Mucosa of rectum (tissue), 2 donors: ENCODE data around the gene ATP5F1D.

ENCODE experiments used
- H3K27ac ChIP-seq, 2 donors: one replicate each; pipeline ENCODE4 v1.7.0; 2013; ENCODE audit warnings: inconsistent platforms in 2 of 2, low read depth in 2 of 2, low read length in 2 of 2
- H3K27me3 ChIP-seq, 2 donors: one replicate each; pipeline ENCODE4 v1.7.0; 2013; ENCODE audit warnings: low read length in 2 of 2; ENCODE audit not compliant: control insufficient read depth in 2 of 2, insufficient read depth in 2 of 2
- H3K36me3 ChIP-seq, 2 donors: one replicate each; pipeline ENCODE4 v1.7.0; 2013; ENCODE audit warnings: low read length in 2 of 2; ENCODE audit not compliant: control insufficient read depth in 2 of 2, insufficient read depth in 2 of 2
- H3K4me1 ChIP-seq, 2 donors: one replicate each; pipeline ENCODE4 v1.7.0; 2013; ENCODE audit warnings: low read length in 2 of 2, mild to moderate bottlenecking in 1 of 2; ENCODE audit not compliant: control insufficient read depth in 2 of 2, insufficient read depth in 2 of 2
- H3K4me3 ChIP-seq, 2 donors: one replicate each; pipeline ENCODE4 v1.7.0; 2013; ENCODE audit warnings: low read length in 2 of 2
- H3K9ac ChIP-seq, 2 donors: one replicate each; pipeline ENCODE4 v1.7.0; 2013; ENCODE audit warnings: low read length in 2 of 2, low read depth in 1 of 2, mild to moderate bottlenecking in 1 of 2
- H3K9me3 ChIP-seq, 2 donors: one replicate each; pipeline ENCODE4 v1.7.0; 2013; ENCODE audit warnings: low read length in 2 of 2; ENCODE audit not compliant: control insufficient read depth in 2 of 2
- donor health status: healthy.
- donor health status: Normal muscosa, but diverticular disease.

Gene ATP5F1D

GRCh38 chr19:1220976-1221903 is 20.3 kb upstream of the ATP5F1D start:
- H3K4me1 ChIP-seq, result peaks cover 3 to 5% of the 10 kb centered on the region in 2 donors
- H3K9ac ChIP-seq, result no peak overlapping the region
- H3K4me3 ChIP-seq, result no peak overlapping the region
- H3K27ac ChIP-seq, result no peak overlapping the region
- no peaks in the 10 kb centered on the region for H3K27me3 ChIP-seq
- peaks cover 20 to 29% of the 10 kb centered on the region in 2 donors for H3K36me3 ChIP-seq
- no peaks in the 10 kb centered on the region for H3K9me3 ChIP-seq

DNA sequence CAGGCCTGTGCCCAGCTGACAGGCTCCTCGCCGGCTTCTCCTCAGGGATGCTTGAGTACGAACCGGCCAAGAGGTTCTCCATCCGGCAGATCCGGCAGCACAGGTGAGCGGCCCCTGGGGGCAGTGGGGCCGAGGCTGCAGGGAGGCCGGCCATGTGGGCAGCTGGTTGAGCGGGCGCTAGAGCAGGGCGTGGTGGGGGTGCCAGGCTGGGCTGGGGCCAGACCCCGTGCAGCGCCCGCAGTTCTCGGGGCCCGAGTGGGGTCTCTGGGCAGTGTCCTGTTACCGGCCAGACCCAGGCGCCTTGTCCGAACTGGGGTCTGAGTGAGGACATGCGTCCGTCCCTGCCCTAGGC is 19.7 kb upstream of the ATP5F1D start:
- Histone ChIP-seq H3K27me3 (no peaks in the 10 kb centered on the region), H3K9ac (no peak overlapping the region), H3K27ac (no peak overlapping the region), H3K4me3 (no peak overlapping the region), H3K36me3 (peaks cover 20 to 29% of the 10 kb centered on the region in 2 donors), H3K4me1 (peaks cover 3 to 5% of the 10 kb centered on the region in 2 donors), H3K9me3 (no peaks in the 10 kb centered on the region)

DNA sequence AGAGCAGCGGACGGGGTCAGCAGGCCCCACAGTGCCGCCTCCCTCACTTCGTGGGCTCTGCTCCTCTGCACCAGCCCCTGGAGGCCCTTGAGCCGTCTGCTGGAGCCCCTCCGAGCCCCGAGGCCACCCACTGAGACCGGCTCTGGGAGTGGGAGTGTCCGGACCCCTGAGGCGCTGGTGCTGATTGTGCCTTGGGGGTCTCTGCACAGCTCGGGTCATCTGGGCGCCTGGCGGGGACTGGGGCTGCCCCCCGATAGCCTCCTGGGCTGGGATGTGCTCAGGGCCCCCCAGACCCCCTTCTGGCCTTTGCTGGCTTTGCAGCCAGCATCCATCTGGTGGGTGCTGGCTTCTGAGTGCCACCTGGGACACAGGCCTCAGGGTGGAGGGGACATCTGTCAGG is 19.2 kb upstream of the ATP5F1D start:
- Histone ChIP-seq H3K4me3 (no peak overlapping the region), H3K27ac (no peak overlapping the region), H3K4me1 (peaks cover 3 to 5% of the 10 kb centered on the region in 2 donors), H3K27me3 (no peaks in the 10 kb centered on the region), H3K36me3 (peaks cover 20 to 29% of the 10 kb centered on the region in 2 donors), H3K9me3 (no peaks in the 10 kb centered on the region), H3K9ac (no peak overlapping the region)

GRCh38 chr19:1223018-1223855 is 18.3 kb upstream of the ATP5F1D start:
- H3K9ac ChIP-seq, result no peak overlapping the region
- H3K27ac ChIP-seq, result no peak overlapping the region
- H3K36me3 ChIP-seq, result peaks cover 20 to 29% of the 10 kb centered on the region in 2 donors
- no peak overlapping the region for H3K4me3 ChIP-seq
- no peaks in the 10 kb centered on the region for H3K9me3 ChIP-seq
- no peaks in the 10 kb centered on the region for H3K27me3 ChIP-seq
- peaks cover 0 to 2% of the 10 kb centered on the region in 2 donors for H3K4me1 ChIP-seq

- Histone ChIP-seq H3K27me3 (no peaks in the 10 kb centered on the region), H3K27ac (no peak overlapping the region), H3K4me1 (no peaks in the 10 kb centered on the region), H3K4me3 (no peak overlapping the region), H3K36me3 (peaks cover 20 to 29% of the 10 kb centered on the region in 2 donors), H3K9ac (no peak overlapping the region), H3K9me3 (no peaks in the 10 kb centered on the region)
Measured at GRCh38 chr19:1224047-1224825, 17.3 kb upstream of the ATP5F1D start.

- Histone ChIP-seq H3K4me3 (no peak overlapping the region), H3K9me3 (no peaks in the 10 kb centered on the region), H3K27me3 (no peaks in the 10 kb centered on the region), H3K27ac (no peak overlapping the region), H3K36me3 (peaks cover 20 to 29% of the 10 kb centered on the region in 2 donors), H3K9ac (no peak overlapping the region), H3K4me1 (no peaks in the 10 kb centered on the region)
Measured at GRCh38 chr19:1224847-1225246, 16.7 kb upstream of the ATP5F1D start.

GRCh38 chr19:1225440-1226226 is 15.9 kb upstream of the ATP5F1D start:
- H3K4me1 ChIP-seq, result no peaks in the 10 kb centered on the region
- no peak overlapping the region for H3K9ac ChIP-seq
- no peak overlapping the region for H3K4me3 ChIP-seq
- no peaks in the 10 kb centered on the region for H3K27me3 ChIP-seq
- no peak overlapping the region for H3K27ac ChIP-seq
- no peaks in the 10 kb centered on the region for H3K9me3 ChIP-seq
- H3K36me3 ChIP-seq, result peaks cover 17 to 25% of the 10 kb centered on the region in 2 donors

DNA sequence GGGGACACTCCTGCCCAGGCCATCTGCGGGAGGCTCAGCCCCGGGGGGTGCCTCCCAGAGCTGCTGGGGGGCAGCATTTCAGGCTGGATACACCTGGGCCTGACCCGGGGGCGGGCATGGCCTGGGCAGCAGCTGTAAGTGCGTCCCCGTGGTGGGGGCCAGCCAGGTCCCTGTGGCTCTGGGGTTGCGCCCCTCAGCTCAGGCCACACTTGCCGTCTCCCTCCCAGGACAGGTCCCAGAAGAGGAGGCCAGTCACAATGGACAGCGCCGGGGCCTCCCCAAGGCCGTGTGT is 15.4 kb upstream of the ATP5F1D start:
- Histone ChIP-seq H3K4me1 (no peaks in the 10 kb centered on the region), H3K36me3 (peaks cover 14 to 19% of the 10 kb centered on the region in 2 donors), H3K9me3 (no peaks in the 10 kb centered on the region), H3K4me3 (no peak overlapping the region), H3K27ac (no peak overlapping the region), H3K27me3 (no peaks in the 10 kb centered on the region), H3K9ac (no peak overlapping the region)

DNA sequence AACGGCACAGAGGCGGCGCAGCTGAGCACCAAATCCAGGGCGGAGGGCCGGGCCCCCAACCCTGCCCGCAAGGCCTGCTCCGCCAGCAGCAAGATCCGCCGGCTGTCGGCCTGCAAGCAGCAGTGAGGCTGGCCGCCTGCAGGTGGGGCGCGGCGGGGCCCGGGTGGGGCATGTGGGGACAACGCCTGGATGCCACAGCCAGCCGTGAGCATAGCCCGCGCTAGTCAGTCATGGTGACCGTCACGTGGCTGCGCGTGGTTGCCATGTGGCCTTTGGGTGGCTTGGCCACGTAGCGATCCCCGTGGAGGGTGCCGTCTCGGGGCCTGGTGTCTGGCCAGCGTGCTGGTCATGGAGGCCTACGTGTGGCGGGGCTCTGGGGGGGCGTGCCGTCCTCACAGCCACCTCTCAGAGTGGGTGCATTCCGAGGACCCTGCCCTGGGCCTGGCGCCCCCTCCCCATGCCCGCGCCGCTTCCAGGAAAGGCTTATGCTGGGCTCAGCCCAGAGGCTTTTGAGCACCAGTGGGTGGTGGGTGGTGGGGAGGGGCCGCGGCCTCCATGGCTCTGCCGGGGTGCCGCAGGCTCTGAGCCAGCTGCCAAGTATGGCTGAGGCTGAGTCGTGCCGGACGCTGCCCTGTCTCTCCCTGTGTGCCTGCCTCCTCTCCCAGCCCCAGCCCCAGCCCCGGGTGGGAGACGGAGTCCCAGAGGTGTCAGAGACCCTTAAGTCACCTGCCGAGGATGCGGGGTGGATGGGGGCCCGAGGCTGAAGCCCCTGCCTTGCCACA is 14.8 kb upstream of the ATP5F1D start:
- H3K27ac ChIP-seq, result no peak overlapping the region
- H3K27me3 ChIP-seq, result no peaks in the 10 kb centered on the region
- H3K36me3 ChIP-seq, result peaks cover 14 to 19% of the 10 kb centered on the region in 2 donors
- H3K4me1 ChIP-seq, result no peaks in the 10 kb centered on the region
- no peaks in the 10 kb centered on the region for H3K9me3 ChIP-seq
- H3K4me3 ChIP-seq, result no peak overlapping the region
- H3K9ac ChIP-seq, result no peak overlapping the region
